Dedifferentiated amniotic fluid mesenchymal stem cell (primary cell): ENCODE results near the gene FANCG.

ENCODE experiments used
- DNase-seq: peaks from one replicate; pipeline ENCODE4 v3.0.0-alpha.2; 2016; ENCODE audit errors: extremely low spot score

Gene FANCG

DNA sequence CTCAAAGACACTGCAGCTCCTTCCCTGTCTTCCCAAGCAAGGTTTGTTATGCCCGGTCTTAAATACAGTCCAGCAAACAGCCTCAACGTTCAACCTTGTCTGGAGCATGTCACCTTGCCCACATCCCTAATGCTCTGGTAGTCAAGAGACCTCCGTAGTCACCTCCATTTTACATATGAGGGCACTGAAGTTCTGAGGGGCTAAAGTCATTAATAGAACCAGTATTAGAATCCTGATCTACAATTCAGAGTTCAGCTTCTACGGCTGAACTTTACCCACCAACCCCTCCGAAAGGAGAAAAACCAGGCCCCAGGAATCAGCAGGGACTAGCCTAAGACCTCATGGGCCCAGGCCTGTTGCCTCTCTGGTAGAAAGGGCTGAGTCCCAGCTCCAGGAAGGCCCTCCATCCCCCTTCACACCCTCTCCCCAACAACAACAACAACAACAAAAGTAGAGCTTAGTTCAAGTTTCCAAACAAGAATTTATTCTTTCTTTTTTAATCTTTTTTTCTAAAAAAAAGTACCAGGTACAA is 24.0 kb upstream of the FANCG start:
- DNase-seq = no peak

DNA sequence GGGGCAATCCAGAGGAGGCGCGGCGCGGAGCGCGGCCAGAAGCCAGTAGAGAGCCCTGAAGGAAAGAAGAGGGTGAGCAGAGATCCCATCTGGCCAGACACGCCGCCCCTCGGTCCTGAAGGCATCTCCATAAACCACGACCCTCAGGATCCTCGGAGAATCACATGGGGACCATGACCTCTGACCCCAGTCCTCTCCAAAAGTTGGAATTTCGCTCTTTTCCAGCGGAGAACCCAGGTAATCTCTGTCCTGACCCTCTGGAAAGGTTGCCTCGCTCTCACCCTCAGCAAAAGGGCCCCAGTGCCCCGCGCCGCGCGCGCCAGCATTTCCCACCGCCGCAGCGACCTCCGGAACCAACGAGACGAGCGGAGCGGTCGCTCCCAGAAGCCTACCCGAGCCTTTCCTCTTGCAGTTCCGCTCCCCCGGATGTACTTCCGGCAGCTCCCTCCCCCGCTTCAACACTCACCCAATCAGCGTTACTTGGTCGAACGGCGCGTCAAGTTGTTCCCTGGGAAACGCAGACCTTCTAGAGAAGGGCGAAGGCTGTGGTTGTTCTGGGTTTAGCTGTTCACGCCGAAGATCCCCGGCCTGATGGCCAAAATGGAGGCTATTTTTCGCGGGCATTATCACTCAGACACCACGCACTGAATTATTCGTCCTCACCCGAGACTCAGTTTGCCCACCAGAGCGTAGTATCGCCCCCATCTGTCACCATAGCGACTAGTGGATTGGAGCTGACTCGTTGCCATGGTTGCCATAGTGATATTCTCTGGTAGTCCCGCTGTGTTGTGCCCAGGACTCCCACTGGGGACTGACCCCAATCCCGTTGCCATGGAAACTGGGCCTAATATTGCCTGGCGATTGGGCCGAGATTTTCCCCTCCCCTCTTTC is 23.3 kb upstream of the FANCG start, which contains the start of gene STOML2:
Gene STOML2 (minus strand): TSS at position 363 of the 891 bp plus-strand sequence. CDS start 37 bp downstream, at position 326.
- DNase-seq = peak; percentile 97

DNA sequence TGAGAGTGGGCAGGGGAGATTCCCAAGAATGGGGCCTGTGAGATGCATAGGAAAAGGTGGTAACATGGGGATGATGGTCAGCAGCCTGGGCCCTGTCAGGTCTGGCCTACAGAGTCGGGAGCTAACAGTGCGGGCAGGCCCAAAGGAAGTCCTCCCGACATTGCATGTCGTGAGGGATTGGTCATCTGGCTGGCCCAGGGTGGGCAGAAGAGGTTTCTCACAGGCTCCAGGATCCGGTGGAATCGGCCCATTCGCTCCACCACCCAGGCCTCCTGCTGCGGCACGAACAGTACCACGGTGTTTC is 22.7 kb upstream of the FANCG start:
- DNase-seq = no peak

DNA sequence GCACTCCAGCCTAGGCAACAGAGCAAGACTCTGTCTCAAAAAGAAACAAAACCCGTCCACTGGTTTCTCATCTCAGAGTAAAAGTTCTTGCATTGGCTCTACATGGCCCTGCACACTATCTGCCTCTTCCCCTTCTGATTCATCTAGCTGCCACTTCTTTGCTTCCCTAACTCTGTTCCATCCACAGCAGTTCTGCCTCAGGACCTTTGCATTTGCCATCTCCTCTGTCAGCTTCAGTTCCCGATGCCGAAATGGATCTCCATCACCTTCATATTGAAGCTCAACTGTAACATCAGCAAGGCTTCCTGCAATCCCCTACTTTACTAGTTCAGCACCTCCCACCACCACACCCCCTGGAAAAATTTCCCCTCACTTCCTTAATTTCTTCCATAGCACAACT is 17.8 kb upstream of the FANCG start:
- no peak for DNase-seq

DNA sequence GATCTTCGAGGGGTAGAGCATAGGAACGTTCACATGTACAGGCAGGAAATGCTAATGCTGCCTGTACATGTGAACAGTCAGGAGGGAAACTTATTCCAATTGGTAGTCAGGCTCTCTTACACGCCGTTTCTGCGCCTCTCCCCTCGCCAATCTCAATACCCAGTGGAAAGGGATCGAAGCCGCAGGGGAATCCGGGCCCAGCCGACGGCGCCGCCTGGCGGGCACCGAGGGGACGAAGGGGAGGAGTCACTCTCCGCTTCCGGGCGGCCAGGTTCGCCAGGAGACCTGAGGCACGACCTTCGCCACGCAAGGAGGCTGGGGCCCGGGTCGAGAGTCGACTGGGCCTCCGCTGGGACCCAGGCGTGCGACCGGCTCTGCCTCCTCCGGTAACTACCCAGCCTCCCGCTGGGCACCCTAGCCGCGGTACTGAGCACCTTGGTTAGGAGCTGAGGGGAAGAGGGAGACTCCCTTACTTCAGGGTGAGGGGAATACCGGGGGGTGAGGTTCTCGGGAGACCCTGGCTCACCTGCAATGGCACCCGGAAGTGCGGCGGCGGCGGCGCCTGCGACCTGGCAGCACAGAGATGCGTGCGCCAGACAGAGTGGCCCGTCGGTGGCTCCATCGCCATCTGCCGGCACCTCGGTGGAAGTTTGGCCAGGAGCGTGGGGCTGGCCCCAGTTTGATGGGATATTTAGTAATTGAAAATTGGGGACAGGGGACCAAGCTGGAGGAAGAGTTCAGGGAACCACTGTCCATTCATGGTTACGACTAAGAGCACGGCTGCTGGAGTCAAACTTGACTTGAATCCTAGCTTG is 16.5 kb upstream of the FANCG start, which contains the start of gene PIGO:
Gene PIGO (minus strand): TSS at position 557 of the 815 bp plus-strand sequence. CDS start 1,026 bp downstream, outside the sequence.
- peak; percentile 76 for DNase-seq

DNA sequence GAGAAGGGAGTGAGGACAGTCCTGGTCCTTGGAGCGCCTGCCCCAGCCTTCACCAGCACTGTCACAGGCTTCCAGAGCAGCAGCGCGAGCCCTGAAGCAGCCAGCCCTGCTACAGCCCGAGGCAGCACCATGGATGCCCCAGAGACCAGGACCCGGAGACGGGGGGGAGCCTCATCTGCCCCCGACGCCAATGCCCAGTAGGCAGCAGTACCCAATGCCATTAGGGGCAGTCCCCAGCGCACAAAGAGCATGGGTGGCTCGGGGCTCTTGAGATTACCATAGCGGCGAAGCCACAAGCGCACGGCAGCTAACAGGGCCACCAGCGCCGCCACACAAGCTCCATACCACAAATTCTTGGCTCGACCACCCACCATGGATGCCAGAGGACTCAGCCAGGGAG is 11.8 kb upstream of the FANCG start:
- no peak for DNase-seq

DNA sequence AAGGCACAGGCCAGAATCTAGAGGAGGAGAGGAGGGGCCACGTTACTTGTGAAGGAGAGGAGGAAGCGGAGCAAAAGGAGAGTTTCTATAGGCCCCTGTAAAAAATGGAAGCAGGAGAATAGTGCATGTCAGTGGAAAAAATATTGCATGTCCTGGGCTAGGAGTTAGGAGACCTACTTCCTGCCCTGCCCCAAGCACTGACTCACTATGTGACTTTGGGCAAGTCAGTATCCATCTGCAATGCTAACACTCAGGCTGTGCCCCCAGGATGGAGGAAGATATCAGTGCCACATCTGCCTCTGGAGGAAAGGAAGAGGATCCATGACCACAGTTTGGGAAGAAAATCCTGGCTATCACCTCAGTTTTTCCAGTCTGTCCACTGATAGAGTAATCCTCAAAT is 9.7 kb upstream of the FANCG start:
- no peak for DNase-seq

DNA sequence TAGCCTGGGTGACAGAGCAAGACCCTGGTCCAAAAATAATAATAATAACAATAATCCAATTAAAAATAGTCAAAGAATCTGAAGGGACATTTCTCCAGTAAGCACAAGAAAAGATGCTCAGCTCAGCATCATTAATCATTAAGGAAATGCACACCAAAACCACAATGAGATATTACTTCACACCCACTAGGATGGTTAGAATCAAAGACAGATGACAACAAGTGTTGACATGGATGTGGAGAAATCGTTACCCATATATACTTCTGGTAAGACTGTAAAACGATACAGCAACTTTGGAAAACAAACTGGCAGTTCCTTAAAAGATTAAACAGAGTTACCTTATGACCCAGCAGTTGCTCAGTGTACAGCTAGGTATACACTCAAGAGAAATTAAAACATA is 5.3 kb upstream of the FANCG start:
- DNase-seq = no peak

DNA sequence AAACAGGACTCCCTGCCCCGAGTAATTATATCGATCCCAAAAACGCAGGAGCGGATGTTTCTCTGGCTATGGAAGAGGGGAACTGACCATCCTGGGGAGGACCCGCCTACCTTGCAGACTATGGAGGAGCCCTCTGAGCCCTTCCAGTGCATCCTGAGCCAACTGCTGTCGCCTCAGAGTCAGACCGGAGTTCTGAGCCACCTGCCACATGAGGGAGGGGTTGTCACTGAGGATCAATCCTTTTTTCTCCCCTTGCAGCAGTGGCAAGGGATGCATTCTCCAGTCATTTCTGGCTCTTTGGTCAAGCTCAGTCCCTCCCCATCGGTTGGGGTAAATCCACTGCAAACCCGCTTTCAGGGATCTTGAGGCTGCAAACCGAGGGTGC is 709 bp downstream of the FANCG start:
- DNase-seq = no peak

DNA sequence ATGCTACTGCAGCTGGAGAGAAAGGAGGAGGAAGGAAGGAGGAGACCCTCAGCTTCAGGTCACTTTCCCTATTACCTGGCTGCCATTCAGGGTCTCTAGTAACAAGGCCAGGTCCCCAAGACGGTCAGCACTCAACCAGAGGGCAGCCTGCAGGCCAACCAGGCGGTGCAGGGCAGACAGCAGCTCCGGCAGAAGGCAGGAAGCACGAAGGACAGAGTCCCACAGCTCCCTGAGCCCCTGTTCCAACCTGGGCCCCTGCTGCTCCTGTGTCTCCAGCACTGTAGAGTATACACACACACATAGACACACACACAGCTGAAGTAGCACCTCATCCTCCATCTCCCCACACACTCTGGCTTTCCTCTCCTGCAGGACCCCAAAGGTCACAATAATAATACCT is 1.7 kb downstream of the FANCG start:
- DNase-seq = no peak

DNA sequence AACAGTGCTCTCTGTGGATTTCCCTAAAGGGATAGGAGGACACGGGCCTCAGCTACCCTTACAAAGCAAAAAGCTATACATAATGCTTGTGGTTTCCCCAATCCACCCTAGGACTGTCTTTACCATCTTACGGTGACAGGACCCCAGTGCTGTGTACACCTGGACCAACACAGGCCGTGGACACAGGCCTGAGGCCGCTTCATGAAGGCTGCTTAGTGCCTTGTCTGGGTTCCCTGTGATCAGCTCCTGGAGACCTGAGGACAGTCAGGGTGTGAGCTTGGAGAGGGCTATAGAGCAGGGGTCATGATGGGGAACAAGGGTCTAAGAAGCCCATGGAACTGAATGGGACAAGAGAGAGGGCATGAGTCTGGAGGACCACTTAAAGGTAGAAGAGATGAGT is 2.9 kb downstream of the FANCG start:
- no peak for DNase-seq

DNA sequence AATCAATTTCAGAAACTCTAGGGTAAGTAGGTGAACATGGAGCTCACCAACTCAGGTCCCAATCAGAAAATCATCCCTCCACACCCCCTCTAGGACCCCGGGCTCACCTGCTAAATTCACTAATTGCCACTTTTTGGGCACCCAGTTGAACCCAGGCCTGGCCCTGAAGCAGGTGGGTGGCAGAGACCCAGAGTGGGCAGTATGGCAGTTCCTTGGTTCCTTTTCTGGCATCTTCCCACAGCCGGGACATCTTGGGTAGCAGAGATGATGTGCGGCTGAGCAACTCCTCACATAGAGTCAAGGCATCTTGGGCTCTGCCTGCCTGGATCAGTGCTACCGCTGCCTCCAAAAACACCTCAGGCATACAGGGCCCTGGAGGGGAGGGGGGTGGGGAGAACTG is 4.4 kb downstream of the FANCG start:
- DNase-seq = no peak

DNA sequence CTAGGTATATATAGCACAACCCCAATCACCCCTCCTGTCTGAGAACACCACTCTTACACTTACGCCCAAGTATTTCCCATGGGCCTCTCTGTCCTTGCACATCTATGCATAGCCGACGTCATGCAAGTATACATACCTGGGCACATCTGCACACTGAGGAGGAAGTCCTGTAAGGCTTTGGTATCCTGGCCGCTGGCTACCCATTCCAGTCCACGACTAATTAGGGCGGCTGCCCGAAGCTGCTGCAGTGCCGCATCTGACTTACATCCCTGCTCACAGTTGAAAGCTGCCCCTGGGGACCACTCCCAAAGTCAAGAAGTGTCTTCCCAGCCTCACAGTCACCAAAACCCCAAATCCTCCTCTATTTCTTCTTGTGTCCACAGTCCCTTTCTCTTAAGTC is 5.0 kb downstream of the FANCG start:
- no peak for DNase-seq

DNA sequence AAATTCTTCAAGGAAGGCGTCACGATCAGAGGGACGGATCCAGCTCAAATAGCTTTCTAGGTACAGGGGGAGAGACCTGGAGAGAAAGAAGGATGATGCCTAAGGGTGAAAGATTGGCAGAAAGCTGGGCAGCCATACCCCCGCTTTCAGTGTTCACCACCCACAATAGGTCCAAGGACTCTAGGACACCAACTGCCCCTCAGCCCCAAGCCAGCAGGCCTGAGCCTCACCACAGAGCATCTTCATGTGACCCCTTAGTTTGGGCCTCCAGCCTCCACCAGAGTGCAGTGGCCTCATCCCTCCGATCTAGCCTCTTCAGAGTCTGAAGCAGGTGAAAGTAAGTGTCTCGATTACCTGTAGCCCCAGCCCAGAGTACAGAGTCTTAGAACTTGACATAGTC is 5.6 kb downstream of the FANCG start:
- DNase-seq = no peak

DNA sequence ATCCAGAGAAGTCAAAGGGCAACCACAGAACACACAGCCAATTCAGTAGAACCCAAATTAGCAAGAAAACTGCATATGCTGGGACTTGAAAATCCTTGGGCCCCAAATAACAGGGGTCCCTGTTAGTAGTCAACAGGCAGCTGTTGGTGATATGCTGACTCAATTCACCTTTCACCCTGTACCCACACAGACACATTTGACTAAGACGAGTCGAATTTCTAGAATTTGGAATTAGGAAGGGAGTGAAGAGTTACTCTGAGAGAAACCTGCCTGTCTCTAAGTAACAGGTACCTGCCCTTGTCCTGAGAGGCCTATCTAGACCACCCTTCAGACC is 6.5 kb downstream of the FANCG start:
- DNase-seq = no peak

DNA sequence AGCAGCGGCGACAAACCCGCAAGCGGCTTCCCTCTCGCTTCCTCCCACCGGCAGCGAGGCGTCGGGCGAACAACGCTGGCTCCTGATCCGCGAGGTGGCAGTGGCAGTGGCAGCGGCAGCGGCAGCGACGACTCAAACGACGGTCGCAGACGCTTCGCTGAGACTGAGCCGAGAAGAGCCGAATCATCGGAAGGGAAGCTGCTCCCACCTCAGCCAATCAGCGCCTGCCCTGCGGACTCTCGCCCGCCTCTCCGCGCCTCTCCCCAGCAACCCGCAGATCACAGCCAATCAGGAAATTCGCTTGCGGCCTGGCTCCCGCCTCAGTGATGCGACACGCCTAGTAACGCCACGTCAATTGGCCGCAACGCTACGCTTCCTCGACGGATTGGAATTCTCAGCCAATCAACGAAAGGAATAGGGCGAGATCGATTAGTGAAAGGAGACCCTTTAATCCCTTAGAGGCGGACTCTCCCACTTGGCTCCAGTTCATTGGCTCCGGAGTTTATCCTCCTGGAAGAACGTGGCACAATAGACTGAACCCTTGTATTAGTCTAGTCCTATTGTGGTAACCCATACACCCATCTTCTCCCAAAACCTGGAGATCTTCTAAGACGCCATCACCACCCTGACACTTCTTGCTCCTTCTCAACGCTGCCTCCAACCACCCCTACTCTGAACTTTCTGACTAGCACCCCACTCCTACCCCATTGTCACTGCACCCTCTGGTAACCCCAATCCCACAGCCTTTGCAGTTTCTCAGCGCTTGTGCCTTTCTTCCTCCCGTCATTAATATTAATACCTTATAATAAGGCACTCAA is 7.1 kb downstream of the FANCG start, which contains the start of gene VCP:
Gene VCP (minus strand): TSS at position 165 of the 818 bp plus-strand sequence. CDS start 272 bp downstream, outside the sequence.
- peak; percentile 99 for DNase-seq

DNA sequence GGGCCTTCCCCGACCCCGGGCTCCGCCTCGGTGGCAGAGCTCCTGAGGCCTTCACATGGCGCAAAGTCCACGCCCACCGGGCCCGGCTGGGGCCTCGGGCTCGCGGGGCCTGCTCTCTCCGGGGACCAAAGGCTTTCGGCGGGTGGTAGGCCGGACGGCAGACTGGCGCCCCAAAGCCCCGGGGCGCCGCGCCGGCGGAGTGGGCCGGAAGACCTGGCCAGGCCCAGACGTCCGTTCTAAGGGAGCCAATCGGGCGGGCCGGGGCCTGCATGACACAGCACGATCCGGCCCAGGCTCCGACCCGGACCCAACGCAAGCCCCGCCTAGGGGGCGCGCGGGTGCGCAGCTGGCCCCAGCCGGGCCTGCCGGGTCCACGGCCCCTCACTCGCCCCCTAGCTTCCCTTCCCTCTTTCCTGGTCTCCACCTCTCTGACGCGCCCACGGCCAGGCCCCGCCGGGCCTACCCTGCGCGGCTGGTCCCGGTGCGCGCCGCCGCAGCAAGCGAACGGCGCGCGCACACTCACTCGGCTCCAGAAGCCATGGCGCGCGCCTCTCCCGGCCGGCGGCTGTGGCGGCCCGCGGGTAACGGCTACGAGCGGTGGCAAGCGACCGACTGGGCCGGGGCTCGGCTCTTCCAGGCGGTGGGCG is 7.8 kb downstream of the FANCG start:
- DNase-seq = peak; percentile 80

DNA sequence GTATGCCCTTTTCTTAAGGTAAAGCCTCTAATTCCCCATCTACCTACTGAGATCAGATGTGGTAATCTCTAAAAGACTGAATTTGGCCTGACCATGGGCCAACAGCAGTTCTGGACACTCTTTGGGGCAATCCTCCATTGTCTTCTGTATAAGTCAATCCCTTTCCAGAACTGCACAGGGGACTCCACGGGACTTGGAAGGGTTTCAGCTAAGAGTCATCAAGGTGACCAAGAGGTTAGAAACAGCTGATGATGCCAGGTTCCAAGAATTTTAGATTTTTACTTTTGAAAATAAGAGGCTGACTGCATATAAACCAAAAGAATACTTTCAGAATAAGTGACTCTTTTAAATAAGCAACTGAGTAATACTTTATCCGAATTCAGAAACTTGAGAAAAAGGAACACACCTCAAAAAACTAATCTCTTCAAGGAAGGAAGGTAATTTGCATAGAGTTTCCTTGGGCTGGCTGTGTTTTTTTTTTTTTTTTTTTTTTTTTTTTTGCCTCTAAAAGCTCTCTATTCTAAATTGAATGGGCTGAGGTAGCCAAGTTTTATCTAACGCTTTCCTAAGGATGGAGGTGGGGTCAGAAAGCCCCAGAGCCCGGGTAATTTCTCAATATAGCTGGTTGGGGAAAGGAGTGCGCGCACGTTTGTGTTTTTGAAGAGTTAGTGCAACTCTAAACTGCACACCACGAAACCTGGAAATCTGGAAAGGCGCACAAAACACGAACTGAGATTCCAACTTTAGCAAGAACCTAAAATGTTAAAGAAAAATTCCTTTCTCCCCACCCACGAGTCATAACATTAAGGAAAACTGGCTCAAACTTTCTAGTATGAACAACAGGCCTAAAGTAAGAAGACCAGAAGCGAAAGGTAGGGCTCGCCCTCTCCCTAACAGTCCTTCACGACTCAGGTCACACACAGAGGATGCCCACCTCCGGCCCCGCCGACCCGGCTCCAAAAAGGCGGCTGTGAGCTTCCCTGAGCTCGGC is 8.6 kb downstream of the FANCG start:
- no peak for DNase-seq

DNA sequence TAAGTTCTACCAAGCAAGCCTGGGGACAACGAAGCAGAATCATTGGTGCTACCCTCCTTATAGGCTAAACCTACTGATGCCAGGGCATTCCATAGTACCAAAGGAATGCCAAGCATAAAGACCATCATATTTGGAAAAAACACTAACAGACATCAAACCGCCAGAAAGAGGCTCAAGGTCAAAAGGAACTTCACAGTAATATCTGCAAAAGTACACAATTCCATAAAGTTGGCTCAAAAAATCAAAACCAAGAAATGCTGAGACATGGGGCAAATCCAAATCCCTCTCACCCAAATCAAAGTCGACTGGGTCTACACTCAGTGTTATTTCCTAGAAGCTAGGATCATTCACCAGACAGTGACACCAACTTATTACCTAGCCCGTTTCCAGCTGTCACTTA is 10.7 kb downstream of the FANCG start:
- DNase-seq = no peak

DNA sequence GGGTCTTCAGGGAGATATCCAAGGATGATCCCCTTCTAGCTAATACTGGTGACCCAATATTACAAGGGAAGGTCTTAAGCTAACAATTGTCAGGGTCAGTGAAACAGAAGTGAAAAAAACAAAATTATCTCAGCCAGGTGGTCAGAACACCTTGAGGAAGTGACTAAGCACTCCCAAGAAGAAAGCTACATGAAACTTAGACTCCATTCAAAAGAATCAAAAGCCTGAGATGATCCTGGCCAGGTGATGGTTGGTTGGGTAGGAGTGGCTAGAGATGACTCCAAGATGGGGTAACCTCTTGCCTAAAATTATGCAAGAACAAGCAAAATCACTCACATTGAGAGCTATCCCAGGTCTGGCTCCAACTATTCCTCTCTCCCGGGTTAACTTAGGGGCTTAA is 12.7 kb downstream of the FANCG start:
- DNase-seq = no peak
